ENCODE measurements around the gene CMIP. TPM values are rescaled to one million over a fixed set of nuclear protein-coding genes. Genes with fewer than 3 reads are reported as not detected.
A peak's percentile ranks its signal among the peaks of the same experiment; 100 is the strongest.

CMIP gene
- total RNA-seq, 4 donors from 2014 or later = 44.6 to 152 (median 76.5) TPM

DNA sequence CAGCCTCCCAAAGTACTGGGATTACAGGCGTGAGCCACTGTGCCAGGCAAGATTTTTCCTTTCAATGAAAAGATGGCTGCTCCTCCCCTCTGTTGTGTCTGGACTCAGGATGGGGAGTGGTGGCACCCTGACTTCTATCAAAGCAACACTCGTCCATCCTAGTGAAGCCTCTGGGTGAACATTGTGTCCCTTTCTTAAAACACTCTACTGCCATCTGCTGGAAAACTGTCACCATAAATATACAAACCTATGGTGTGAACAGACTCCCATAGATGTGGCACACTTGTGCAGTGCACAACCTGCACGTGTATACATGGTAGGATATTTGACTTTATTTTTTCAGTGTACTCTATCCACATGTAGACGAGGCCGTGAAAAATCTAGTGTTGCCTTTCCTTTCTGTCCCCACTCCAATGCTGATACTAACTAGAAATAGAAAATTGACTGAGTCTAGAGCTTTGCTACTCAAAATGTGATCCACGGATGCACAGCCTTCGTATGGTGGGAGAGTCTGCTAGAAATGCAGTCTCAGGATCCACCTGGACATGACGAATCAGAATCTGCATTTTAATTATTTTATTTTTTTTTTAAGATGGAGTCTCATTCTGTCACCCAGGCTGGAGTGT lies 278.6 kb downstream of the CMIP start:
- Histone ChIP-seq H3K4me3 (no peak overlapping the region), H3K36me3 (no peaks in the 10 kb centered on the region), H3K27me3 (no peaks in the 10 kb centered on the region), H3K27ac (no peak overlapping the region), H3K4me1 (no peaks in the 10 kb centered on the region), H3K9me3 (no peaks in the 10 kb centered on the region)
- no peak for DNase-seq
- no peak for TF ChIP-seq POLR2A (IDR thresholded peaks at IDR 0.05)
- TF ChIP-seq, protein P1, sequence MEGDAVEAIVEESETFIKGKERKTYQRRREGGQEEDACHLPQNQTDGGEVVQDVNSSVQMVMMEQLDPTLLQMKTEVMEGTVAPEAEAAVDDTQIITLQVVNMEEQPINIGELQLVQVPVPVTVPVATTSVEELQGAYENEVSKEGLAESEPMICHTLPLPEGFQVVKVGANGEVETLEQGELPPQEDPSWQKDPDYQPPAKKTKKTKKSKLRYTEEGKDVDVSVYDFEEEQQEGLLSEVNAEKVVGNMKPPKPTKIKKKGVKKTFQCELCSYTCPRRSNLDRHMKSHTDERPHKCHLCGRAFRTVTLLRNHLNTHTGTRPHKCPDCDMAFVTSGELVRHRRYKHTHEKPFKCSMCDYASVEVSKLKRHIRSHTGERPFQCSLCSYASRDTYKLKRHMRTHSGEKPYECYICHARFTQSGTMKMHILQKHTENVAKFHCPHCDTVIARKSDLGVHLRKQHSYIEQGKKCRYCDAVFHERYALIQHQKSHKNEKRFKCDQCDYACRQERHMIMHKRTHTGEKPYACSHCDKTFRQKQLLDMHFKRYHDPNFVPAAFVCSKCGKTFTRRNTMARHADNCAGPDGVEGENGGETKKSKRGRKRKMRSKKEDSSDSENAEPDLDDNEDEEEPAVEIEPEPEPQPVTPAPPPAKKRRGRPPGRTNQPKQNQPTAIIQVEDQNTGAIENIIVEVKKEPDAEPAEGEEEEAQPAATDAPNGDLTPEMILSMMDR (IDR thresholded peaks at IDR 0.05) = peak; percentile 56 to 93 (median 86)

DNA sequence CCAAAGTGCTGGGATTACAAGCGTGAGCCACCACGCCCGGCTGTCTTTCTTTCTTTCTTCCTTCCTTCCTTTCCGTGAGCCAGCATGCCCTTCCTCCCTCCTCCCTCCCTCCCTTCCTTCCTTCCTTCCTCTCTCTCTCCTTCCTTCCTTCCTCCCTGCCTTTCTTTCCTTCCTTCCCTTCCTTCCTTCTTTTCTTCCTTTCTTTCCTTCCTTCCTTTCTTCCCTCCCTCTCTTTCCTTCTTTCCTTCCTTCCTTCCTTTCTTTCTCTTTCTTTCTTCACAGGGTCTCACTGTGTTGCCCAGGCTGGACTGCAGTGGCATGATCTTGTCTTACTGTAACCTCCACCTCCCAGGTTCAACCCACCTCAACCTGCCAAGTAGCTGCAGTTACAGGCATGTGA lies 283.8 kb downstream of the CMIP start:
- no peaks in the 10 kb centered on the region for H3K9me3 ChIP-seq

DNA sequence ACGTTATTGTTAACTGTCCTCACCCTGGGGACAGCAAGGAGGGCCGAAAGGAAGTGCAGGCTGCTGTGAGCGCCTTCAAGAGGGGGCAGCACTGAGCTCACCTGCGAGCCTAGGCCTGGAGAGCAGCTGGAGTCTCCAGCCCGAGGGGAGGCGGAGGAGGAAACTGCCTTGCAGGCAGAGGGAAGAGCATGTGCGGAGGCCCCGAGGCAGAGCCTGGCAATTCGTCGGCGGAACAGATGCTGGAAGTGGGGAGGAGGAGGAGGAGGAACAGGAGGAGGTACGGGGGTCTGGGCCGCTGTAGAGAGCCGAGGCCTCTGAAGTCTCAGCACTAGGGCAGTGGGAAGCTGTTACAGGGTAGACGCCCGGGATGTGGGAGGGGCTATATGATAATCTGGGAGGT lies 284.8 kb downstream of the CMIP start:
- TF ChIP-seq POLR2A (IDR thresholded peaks at IDR 0.05) = no peak
- TF ChIP-seq, protein P1 (IDR thresholded peaks at IDR 0.05) = no peak
- no peaks in the 10 kb centered on the region for H3K9me3 ChIP-seq
- DNase-seq = no peak

More for the DNA sequence above, 283.8 kb downstream of the CMIP start:
- Histone ChIP-seq H3K4me1 (peaks cover 0 to 10% (median 0%) of the 10 kb centered on the region in 4 donors), H3K27ac (no peak overlapping the region), H3K4me3 (no peak overlapping the region), H3K27me3 (no peaks in the 10 kb centered on the region), H3K36me3 (no peaks in the 10 kb centered on the region)
- no peak for DNase-seq
- no peak for TF ChIP-seq POLR2A (IDR thresholded peaks at IDR 0.05)
- TF ChIP-seq, protein P1 (IDR thresholded peaks at IDR 0.05) = no peak

DNA sequence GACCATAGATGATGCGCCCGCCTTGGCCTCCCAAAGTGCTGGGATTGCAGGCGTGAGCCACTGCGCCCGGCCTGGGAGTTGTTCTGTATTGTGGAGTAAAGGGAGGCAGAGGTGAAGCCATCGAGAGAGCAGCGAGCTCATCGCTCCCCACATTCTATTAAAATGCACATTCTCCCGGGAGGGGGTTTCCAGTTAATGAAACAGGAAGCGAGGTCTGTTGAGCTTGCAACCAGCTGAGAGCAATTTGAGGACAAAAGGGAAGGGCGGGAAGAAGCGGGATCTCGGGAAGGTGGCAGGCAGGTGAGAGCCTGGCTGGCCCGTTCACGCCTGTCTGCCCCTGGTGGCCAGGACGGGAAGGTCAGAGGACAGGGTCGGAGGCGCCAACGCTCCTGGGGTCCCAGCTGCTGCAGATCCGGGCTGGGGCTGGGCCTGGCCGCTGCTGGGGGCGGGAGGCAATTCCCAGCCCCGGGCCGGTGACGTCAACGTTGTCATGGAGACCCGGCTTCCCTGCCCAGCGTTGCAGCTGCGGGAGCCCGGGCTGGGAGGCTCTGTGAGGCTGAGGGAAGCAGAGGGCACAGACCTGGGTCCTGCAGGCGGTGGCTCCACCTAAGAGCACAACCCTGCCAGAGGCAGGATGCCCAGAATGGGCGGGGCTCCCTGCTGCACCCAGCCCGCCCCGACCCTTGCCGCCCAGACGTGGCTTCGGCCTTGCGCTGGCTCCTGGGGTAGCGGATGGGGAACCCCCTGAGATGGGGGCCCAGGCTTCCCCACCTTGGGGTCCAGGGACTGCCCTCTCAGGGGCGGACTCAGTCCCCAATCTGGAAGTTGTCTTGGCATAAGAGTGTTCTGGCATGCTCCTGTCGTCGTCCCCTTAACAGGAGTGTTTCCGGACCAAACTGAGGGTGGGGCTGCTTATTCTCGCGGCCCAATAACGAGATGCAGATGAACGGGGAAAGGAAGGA lies 285.8 kb downstream of the CMIP start:
- peak overlapping the region; percentile 34 to 49 (median 43) for H3K4me3 ChIP-seq
- H3K27me3 ChIP-seq = no peaks in the 10 kb centered on the region
- peak overlapping the region; percentile 24 to 77 (median 62) for H3K27ac ChIP-seq
- no peaks in the 10 kb centered on the region for H3K36me3 ChIP-seq
- peak; percentile 68 to 90 (median 90) for DNase-seq
- H3K9me3 ChIP-seq = no peaks in the 10 kb centered on the region
- peaks cover 0 to 10% (median 0%) of the 10 kb centered on the region in 4 donors for H3K4me1 ChIP-seq
- TF ChIP-seq, protein P1 (IDR thresholded peaks at IDR 0.05) = peak in 5 of 6 experiments; percentile 70 to 84 (median 80)
- TF ChIP-seq POLR2A (IDR thresholded peaks at IDR 0.05) = no peak

More for the DNA sequence above, 284.8 kb downstream of the CMIP start:
- H3K36me3 ChIP-seq = no peaks in the 10 kb centered on the region
- H3K27ac ChIP-seq = no peak overlapping the region
- no peak overlapping the region for H3K4me3 ChIP-seq
- no peaks in the 10 kb centered on the region for H3K27me3 ChIP-seq
- H3K4me1 ChIP-seq = peaks cover 0 to 10% (median 0%) of the 10 kb centered on the region in 4 donors

DNA sequence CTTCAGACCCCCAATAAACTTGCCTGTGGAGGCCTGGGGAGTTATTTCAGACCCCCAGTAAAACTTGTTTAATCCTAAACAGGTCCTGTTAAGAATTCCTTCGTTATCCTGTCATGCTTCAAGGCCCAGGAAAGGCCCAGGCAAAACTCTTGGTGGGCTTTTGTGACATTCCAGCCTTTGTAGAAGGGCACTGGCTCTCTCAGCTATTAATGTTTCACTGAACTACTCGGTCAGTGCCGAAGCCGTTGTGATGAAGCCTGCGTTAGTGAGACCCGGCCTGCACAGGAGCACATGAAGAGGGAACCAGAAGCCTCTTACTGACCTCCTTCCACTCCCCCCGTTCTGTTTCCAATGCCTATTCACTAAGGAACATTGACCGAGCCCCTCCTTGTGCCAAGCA lies 287.0 kb downstream of the CMIP start:
- Histone ChIP-seq H3K27ac (peak overlapping the region in 1 of 4 donors; percentile 77), H3K9me3 (no peaks in the 10 kb centered on the region), H3K4me3 (no peak overlapping the region), H3K27me3 (no peaks in the 10 kb centered on the region), H3K4me1 (peaks cover 0 to 10% (median 0%) of the 10 kb centered on the region in 4 donors), H3K36me3 (no peaks in the 10 kb centered on the region)
- no peak for DNase-seq
- TF ChIP-seq POLR2A (IDR thresholded peaks at IDR 0.05) = no peak
- TF ChIP-seq, protein P1 (IDR thresholded peaks at IDR 0.05) = no peak

Data from Peyer's patch (tissue), 4 donors.